ENCODE results near the gene IL22RA2.

The IL22RA2 gene

GRCh38 chr6:137121401-137121997 is 51.9 kb downstream of the IL22RA2 start:
- Histone ChIP-seq H3K4me1 (ENCODE audit: control insufficient read depth in 1 of 2, insufficient read depth in 1 of 2, low read depth in 1 of 2, low read length in 1 of 2) (no peaks in the 10 kb centered on the region), H3K4me3 (ENCODE audit: low read depth in 1 of 2, low read length in 1 of 2) (no peak overlapping the region), H3K27me3 (no peaks in the 10 kb centered on the region), H3K9me3 (peaks cover 6% of the 10 kb centered on the region), H3K27ac (no peak overlapping the region), H3K36me3 (no peaks in the 10 kb centered on the region)
- no peak for TF ChIP-seq CTCF (IDR thresholded peaks at IDR 0.05)

GRCh38 chr6:137120748-137121147 is 52.7 kb downstream of the IL22RA2 start:
- H3K27me3 ChIP-seq = no peaks in the 10 kb centered on the region

GRCh38 chr6:137119196-137120104 is 54.0 kb downstream of the IL22RA2 start:
- H3K27ac ChIP-seq = no peak overlapping the region
- H3K36me3 ChIP-seq = no peaks in the 10 kb centered on the region
- TF ChIP-seq CTCF (IDR thresholded peaks at IDR 0.05) = no peak
- H3K4me3 ChIP-seq (ENCODE audit: low read depth in 1 of 2, low read length in 1 of 2) = no peak overlapping the region
- H3K27me3 ChIP-seq = no peaks in the 10 kb centered on the region
- peaks cover 6% of the 10 kb centered on the region for H3K9me3 ChIP-seq
- no peaks in the 10 kb centered on the region for H3K4me1 ChIP-seq (ENCODE audit: control insufficient read depth in 1 of 2, insufficient read depth in 1 of 2, low read depth in 1 of 2, low read length in 1 of 2)

More at GRCh38 chr6:137120748-137121147, 52.7 kb downstream of the IL22RA2 start:
- Histone ChIP-seq H3K36me3 (no peaks in the 10 kb centered on the region), H3K4me1 (ENCODE audit: control insufficient read depth in 1 of 2, insufficient read depth in 1 of 2, low read depth in 1 of 2, low read length in 1 of 2) (no peaks in the 10 kb centered on the region), H3K9me3 (peaks cover 6% of the 10 kb centered on the region), H3K27ac (no peak overlapping the region), H3K4me3 (ENCODE audit: low read depth in 1 of 2, low read length in 1 of 2) (no peak overlapping the region)
- no peak for TF ChIP-seq CTCF (IDR thresholded peaks at IDR 0.05)

- Histone ChIP-seq H3K9me3 (peaks cover 6% of the 10 kb centered on the region), H3K36me3 (no peaks in the 10 kb centered on the region), H3K4me1 (ENCODE audit: control insufficient read depth in 1 of 2, insufficient read depth in 1 of 2, low read depth in 1 of 2, low read length in 1 of 2) (no peaks in the 10 kb centered on the region), H3K4me3 (ENCODE audit: low read depth in 1 of 2, low read length in 1 of 2) (no peak overlapping the region), H3K27ac (no peak overlapping the region), H3K27me3 (no peaks in the 10 kb centered on the region)
- TF ChIP-seq CTCF (IDR thresholded peaks at IDR 0.05) = no peak
These were observed 55.9 kb downstream of the IL22RA2 start for GRCh38 chr6:137117581-137117980.

GRCh38 chr6:137116807-137117206 is 56.6 kb downstream of the IL22RA2 start:
- no peak overlapping the region for H3K27ac ChIP-seq

More at GRCh38 chr6:137116807-137117206, 56.6 kb downstream of the IL22RA2 start:
- Histone ChIP-seq H3K4me1 (ENCODE audit: control insufficient read depth in 1 of 2, insufficient read depth in 1 of 2, low read depth in 1 of 2, low read length in 1 of 2) (no peaks in the 10 kb centered on the region), H3K27me3 (no peaks in the 10 kb centered on the region), H3K36me3 (no peaks in the 10 kb centered on the region), H3K4me3 (ENCODE audit: low read depth in 1 of 2, low read length in 1 of 2) (no peak overlapping the region), H3K9me3 (peaks cover 6% of the 10 kb centered on the region)
- TF ChIP-seq CTCF (IDR thresholded peaks at IDR 0.05) = no peak
